ENCODE measurements around the gene TCF12. TPM values are rescaled to one million over a fixed set of nuclear protein-coding genes. Genes with fewer than 3 reads are reported as not detected.

TCF12 gene
- total and polyA plus RNA-seq, 2 donors (not counting 3 experiments of a cell fraction or from before 2014, with no cell fraction given): 72.1 to 133 TPM

DNA sequence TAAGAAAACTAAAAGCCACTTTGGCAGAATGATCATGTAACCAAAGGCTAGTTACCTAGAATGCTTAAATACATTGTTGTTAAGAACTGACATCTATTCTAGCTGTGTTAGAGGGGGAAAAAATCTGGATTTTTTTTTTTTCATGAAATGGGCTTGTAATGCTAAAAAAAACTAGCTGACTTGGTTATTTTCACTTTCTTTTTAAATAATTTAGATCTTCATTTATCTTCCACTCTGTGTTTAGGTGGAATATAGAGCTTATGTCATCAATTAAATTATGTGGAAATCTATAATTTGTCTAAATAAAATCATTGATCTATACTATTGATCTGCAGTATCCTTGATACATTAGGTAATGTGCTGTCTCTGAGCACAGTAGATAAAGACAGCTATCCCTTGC, 217.4 kb downstream of the TCF12 start:
- DNase-seq (ENCODE audit: low read depth, low spot score): peak; percentile 30
- no peaks in the 10 kb centered on the region for H4K20me1 ChIP-seq (replicated peaks; ENCODE audit: control insufficient read depth, extremely low read depth, insufficient read depth, low read length)
- no peak overlapping the region for H3K4me3 ChIP-seq (replicated peaks in 1 of 3; ENCODE audit: insufficient read depth in 1 of 3, low read depth in 1 of 3, low read length in 3 of 3)
- intact Hi-C loops (cut with micrococcal nuclease) (loop anchor here (2.0 to 10.0 kb wide), 4 partner anchors 75 to 401 kb away; partner anchors contain the start of gene ZNF280D), dilution Hi-C loops (cut with MboI; ENCODE audit: extremely low pct_ligation_motif_present, low sequenced_read_pairs) (no loop called here)
- H3K9me3 ChIP-seq (replicated peaks; ENCODE audit: control insufficient read depth, insufficient read depth, low read length): no peaks in the 10 kb centered on the region
- H3K4me2 ChIP-seq (ENCODE audit: insufficient read depth, low read length): peak overlapping the region; percentile 35
- CTCF ChIA-PET: interaction anchor here (0.8 to 2.1 kb wide), 14 partner anchors 11 to 639 kb away, joined by 3 to 13 read pairs (median 4); no protein-coding TSS in a partner anchor
- H3K4me1 ChIP-seq (ENCODE audit: control insufficient read depth, extremely low read depth, insufficient read depth, low read length): peaks cover 43% of the 10 kb centered on the region
- no peaks in the 10 kb centered on the region for H3K27me3 ChIP-seq (ENCODE audit: control insufficient read depth in 2 of 2, insufficient read depth in 2 of 2, low read length in 2 of 2)
- TF ChIP-seq, protein P1, sequence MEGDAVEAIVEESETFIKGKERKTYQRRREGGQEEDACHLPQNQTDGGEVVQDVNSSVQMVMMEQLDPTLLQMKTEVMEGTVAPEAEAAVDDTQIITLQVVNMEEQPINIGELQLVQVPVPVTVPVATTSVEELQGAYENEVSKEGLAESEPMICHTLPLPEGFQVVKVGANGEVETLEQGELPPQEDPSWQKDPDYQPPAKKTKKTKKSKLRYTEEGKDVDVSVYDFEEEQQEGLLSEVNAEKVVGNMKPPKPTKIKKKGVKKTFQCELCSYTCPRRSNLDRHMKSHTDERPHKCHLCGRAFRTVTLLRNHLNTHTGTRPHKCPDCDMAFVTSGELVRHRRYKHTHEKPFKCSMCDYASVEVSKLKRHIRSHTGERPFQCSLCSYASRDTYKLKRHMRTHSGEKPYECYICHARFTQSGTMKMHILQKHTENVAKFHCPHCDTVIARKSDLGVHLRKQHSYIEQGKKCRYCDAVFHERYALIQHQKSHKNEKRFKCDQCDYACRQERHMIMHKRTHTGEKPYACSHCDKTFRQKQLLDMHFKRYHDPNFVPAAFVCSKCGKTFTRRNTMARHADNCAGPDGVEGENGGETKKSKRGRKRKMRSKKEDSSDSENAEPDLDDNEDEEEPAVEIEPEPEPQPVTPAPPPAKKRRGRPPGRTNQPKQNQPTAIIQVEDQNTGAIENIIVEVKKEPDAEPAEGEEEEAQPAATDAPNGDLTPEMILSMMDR (IDR thresholded peaks at IDR 0.05; ENCODE audit: extremely low read depth in 1 of 2, insufficient read depth in 1 of 2, low read depth in 1 of 2, low read length in 2 of 2): no peak
- TF ChIP-seq POLR2AphosphoS5 (IDR thresholded peaks at IDR 0.05; ENCODE audit: insufficient read depth, low read depth, low read length) (no peak), GATA2 (IDR thresholded peaks at IDR 0.05; ENCODE audit: insufficient read depth, insufficient read length, low read depth, low read length) (no peak), POLR2A (IDR thresholded peaks at IDR 0.05; ENCODE audit: low read depth, low read length) (no peak), EZH2 (IDR thresholded peaks at IDR 0.05; ENCODE audit: borderline replicate concordance, low read depth, low read length, severe bottlenecking) (no peak), MYC (IDR thresholded peaks at IDR 0.05; ENCODE audit: low read depth, low read length) (no peak), JUN (IDR thresholded peaks at IDR 0.05; ENCODE audit: borderline replicate concordance, insufficient read depth, insufficient read length, low read depth) (no peak), FOS (IDR thresholded peaks at IDR 0.05; ENCODE audit: borderline replicate concordance, insufficient read depth, low read length) (no peak)
- TF ChIP-seq, protein P2, sequence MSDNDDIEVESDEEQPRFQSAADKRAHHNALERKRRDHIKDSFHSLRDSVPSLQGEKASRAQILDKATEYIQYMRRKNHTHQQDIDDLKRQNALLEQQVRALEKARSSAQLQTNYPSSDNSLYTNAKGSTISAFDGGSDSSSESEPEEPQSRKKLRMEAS (IDR thresholded peaks at IDR 0.05; ENCODE audit: insufficient read depth, insufficient read length): no peak
- H3K9ac ChIP-seq (replicated peaks; ENCODE audit: extremely low read depth, insufficient read depth, low read length): peak overlapping the region; percentile 39
- no peaks in the 10 kb centered on the region for H3K9me1 ChIP-seq (replicated peaks; ENCODE audit: control insufficient read depth, extremely low read depth, insufficient read depth, low read length)
- no peak overlapping the region for H2AFZ ChIP-seq (ENCODE audit: low read depth, low read length)
- no peaks in the 10 kb centered on the region for H3K36me3 ChIP-seq (ENCODE audit: control insufficient read depth in 2 of 2, extremely low read depth in 1 of 2, insufficient read depth in 2 of 2, low read length in 2 of 2)
- H3K27ac ChIP-seq (ENCODE audit: insufficient read depth, low read depth, low read length): peak overlapping the region; percentile 77
- POLR2A ChIA-PET: interaction anchor here (0.6 to 1.1 kb wide), 2 partner anchors 11 to 88 kb away, joined by 3 to 4 read pairs; no protein-coding TSS in a partner anchor
- H3K79me2 ChIP-seq (ENCODE audit: control insufficient read depth, insufficient read depth, low read length): peaks cover 36% of the 10 kb centered on the region
- BruUV-seq (replicated peaks): no TSS peak
- no peak for FAIRE-seq
